Mesenchymal stem cell (in vitro differentiated cells and primary cell): ENCODE results near the gene ITGB8.

Experiments
- DNase-seq: peaks from one replicate; pipeline ENCODE4 v3.0.0-alpha.2; 2013
- H2AFZ ChIP-seq: one replicate; pipeline ENCODE4 v1.6.1; 2013; ENCODE audit warnings: low read depth, mild to moderate bottlenecking, control low read depth, inconsistent platforms, low read length, moderate library complexity
- H2AK5ac ChIP-seq: 2 replicates; pipeline ENCODE4 v1.6.1; 2013; ENCODE audit warnings: low read length, moderate library complexity, mild to moderate bottlenecking, inconsistent platforms; ENCODE audit not compliant: severe bottlenecking
- H2BK120ac ChIP-seq: one replicate; pipeline ENCODE4 v1.6.1; 2013; ENCODE audit warnings: low read depth, mild to moderate bottlenecking, inconsistent platforms, low read length, moderate library complexity
- H2BK12ac ChIP-seq, 2 experiments: one replicate each; pipeline ENCODE4 v1.6.1; 2013; ENCODE audit warnings: inconsistent platforms in 2 of 2, low read length in 2 of 2, mild to moderate bottlenecking in 2 of 2, moderate library complexity in 2 of 2, control low read depth in 1 of 2
- H2BK15ac ChIP-seq: one replicate; pipeline ENCODE4 v1.6.1; 2013; ENCODE audit warnings: mild to moderate bottlenecking, low read depth, inconsistent platforms; ENCODE audit not compliant: poor library complexity, severe bottlenecking
- H2BK5ac ChIP-seq: 2 replicates; pipeline ENCODE4 v1.6.1; 2013; ENCODE audit warnings: low read depth, mild to moderate bottlenecking, low read length, control low read depth, inconsistent platforms; ENCODE audit not compliant: poor library complexity, severe bottlenecking
- H3K14ac ChIP-seq, 2 experiments: one replicate each; pipeline ENCODE4 v1.6.1; 2013; ENCODE audit warnings: inconsistent platforms in 2 of 2, low read length in 2 of 2, control low read depth in 1 of 2, mild to moderate bottlenecking in 1 of 2, moderate library complexity in 1 of 2
- H3K18ac ChIP-seq, 2 experiments: one replicate each; pipeline ENCODE4 v1.6.1; 2013; ENCODE audit warnings: inconsistent platforms in 2 of 2, low read length in 2 of 2, control low read depth in 1 of 2, low read depth in 1 of 2, mild to moderate bottlenecking in 1 of 2
- H3K23ac ChIP-seq, 2 experiments: one replicate each; pipeline ENCODE4 v1.6.1; 2013; ENCODE audit warnings: inconsistent platforms in 2 of 2, low read length in 2 of 2, mild to moderate bottlenecking in 2 of 2, moderate library complexity in 2 of 2, control low read depth in 1 of 2
- H3K27ac ChIP-seq: 2 replicates; pipeline ENCODE4 v1.5.1; 2013; ENCODE audit warnings: mild to moderate bottlenecking, moderate library complexity, low read length, control low read depth, inconsistent platforms; ENCODE audit not compliant: poor library complexity, severe bottlenecking
- H3K27me3 ChIP-seq, 2 experiments: 2 replicates each; pipeline versions ENCODE4 v1.6.1 to v1.7.0; 2013; ENCODE audit warnings: low read length in 2 of 2, mild to moderate bottlenecking in 2 of 2, moderate library complexity in 2 of 2, control low read depth in 1 of 2, inconsistent platforms in 1 of 2; ENCODE audit not compliant: control insufficient read depth in 1 of 2, insufficient read depth in 1 of 2
- H3K36me3 ChIP-seq, 2 experiments: 2 replicates each; pipeline versions ENCODE4 v1.6.1 to v1.7.0; 2013; ENCODE audit warnings: low read length in 2 of 2, control low read depth in 1 of 2, inconsistent platforms in 1 of 2, low read depth in 1 of 2, mild to moderate bottlenecking in 1 of 2; ENCODE audit not compliant: insufficient read depth in 2 of 2, control insufficient read depth in 1 of 2
- H3K4ac ChIP-seq, 2 experiments: one replicate each; pipeline ENCODE4 v1.6.1; 2013; ENCODE audit warnings: inconsistent platforms in 2 of 2, low read length in 2 of 2, mild to moderate bottlenecking in 2 of 2, moderate library complexity in 2 of 2, control low read depth in 1 of 2, low read depth in 1 of 2
- H3K4me1 ChIP-seq: 2 replicates; pipeline ENCODE4 v1.6.1; 2013; ENCODE audit warnings: low read depth, low read length, control low read depth; ENCODE audit not compliant: control insufficient read depth, insufficient read depth
- H3K4me2 ChIP-seq: 2 replicates; pipeline ENCODE4 v1.6.1; 2013; ENCODE audit warnings: low read length, mild to moderate bottlenecking, inconsistent platforms; ENCODE audit not compliant: poor library complexity, severe bottlenecking
- H3K4me3 ChIP-seq, 2 experiments: 2 replicates each; pipeline versions ENCODE4 v1.5.1 to v1.7.0; 2013; ENCODE audit warnings: low read length in 2 of 2, mild to moderate bottlenecking in 2 of 2, control low read depth in 1 of 2, low read depth in 1 of 2; ENCODE audit not compliant: insufficient read depth in 1 of 2
- H3K79me1 ChIP-seq: replicated peaks from 2 replicates; pipeline ENCODE4 v1.6.1; 2013; ENCODE audit warnings: mild to moderate bottlenecking, control low read depth, low read length, inconsistent platforms; ENCODE audit not compliant: poor library complexity, severe bottlenecking
- H3K9ac ChIP-seq: 2 replicates; pipeline ENCODE4 v1.7.0; 2013; ENCODE audit warnings: mild to moderate bottlenecking, low read length, moderate library complexity
- H3K9me3 ChIP-seq: 2 replicates; pipeline ENCODE4 v1.7.0; 2013; ENCODE audit warnings: mild to moderate bottlenecking, low read length; ENCODE audit not compliant: control insufficient read depth
- H4K8ac ChIP-seq: one replicate; pipeline ENCODE4 v1.6.1; 2013; ENCODE audit warnings: inconsistent platforms, mild to moderate bottlenecking, low read length, moderate library complexity
- H4K91ac ChIP-seq: one replicate; pipeline ENCODE4 v1.6.1; 2013; ENCODE audit warnings: mild to moderate bottlenecking, low read length, inconsistent platforms
- WGBS: methylation state at CpG from one replicate; pipeline ENCODE4 v1.1.7; 2013; ENCODE audit warnings: mixed read lengths; 5-methylcytosine and 5-hydroxymethylcytosine counted together

The ITGB8 gene

DNA sequence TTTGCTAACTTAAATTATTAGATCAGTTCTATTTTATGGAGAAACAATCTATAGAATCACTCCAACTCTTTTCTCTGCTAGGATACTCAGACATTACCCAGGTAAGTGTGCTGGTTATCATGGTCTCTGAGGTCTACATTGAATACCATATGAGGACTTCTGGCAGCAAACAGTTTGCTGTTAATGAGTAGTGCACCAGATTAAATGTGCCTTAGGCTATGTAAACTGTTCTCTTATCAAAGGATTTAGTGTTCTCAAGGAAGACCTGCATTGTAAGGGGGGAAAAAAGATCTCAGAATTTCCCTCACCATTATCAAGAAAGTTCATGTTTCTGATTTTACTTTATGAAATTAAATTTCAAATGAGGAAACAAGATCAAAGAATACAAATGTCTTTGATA lies 107.5 kb downstream of the ITGB8 start:
- Histone ChIP-seq H3K27me3 (no peaks in the 10 kb centered on the region), H3K9me3 (no peaks in the 10 kb centered on the region), H2BK5ac (no peak overlapping the region), H3K23ac (no peak overlapping the region), H3K14ac (no peak overlapping the region), H3K4me2 (no peak overlapping the region), H2BK12ac (no peak overlapping the region), H2BK15ac (no peak overlapping the region), H3K36me3 (no peaks in the 10 kb centered on the region), H2AK5ac (no peak overlapping the region), H4K91ac (no peak overlapping the region), H3K9ac (no peak overlapping the region), H2BK120ac (no peak overlapping the region), H3K4me1 (peaks cover 2% of the 10 kb centered on the region), H3K4ac (no peak overlapping the region), H3K27ac (no peak overlapping the region), H3K79me1 (no peaks in the 10 kb centered on the region), H3K18ac (no peak overlapping the region), H4K8ac (no peak overlapping the region), H2AFZ (no peak overlapping the region), H3K4me3 (no peak overlapping the region)
- no peak for DNase-seq

GRCh38 chr7:20438694-20439376 lies 108.1 kb downstream of the ITGB8 start:
- Histone ChIP-seq H3K14ac (no peak overlapping the region), H4K91ac (no peak overlapping the region), H3K4me3 (no peak overlapping the region), H3K9ac (no peak overlapping the region), H2BK12ac (no peak overlapping the region), H3K9me3 (no peaks in the 10 kb centered on the region), H3K79me1 (no peaks in the 10 kb centered on the region), H3K18ac (no peak overlapping the region), H2BK15ac (no peak overlapping the region), H3K36me3 (no peaks in the 10 kb centered on the region), H3K4me2 (no peak overlapping the region), H2AK5ac (no peak overlapping the region), H2BK120ac (no peak overlapping the region), H3K4ac (no peak overlapping the region), H2AFZ (no peak overlapping the region), H2BK5ac (no peak overlapping the region), H4K8ac (no peak overlapping the region), H3K4me1 (peaks cover 4% of the 10 kb centered on the region), H3K23ac (no peak overlapping the region), H3K27me3 (no peaks in the 10 kb centered on the region), H3K27ac (no peak overlapping the region)
- no peak for DNase-seq
- WGBS: 90% methylated on average over 5 of the region's 7 CpGs

GRCh38 chr7:20439416-20440185 lies 108.9 kb downstream of the ITGB8 start:
- no peak overlapping the region for H2BK120ac ChIP-seq
- no peaks in the 10 kb centered on the region for H3K79me1 ChIP-seq
- H3K27ac ChIP-seq: no peak overlapping the region
- no peak overlapping the region for H4K8ac ChIP-seq
- 92% methylated on average over 10 of the region's 10 CpGs for WGBS
- H2AK5ac ChIP-seq: no peak overlapping the region
- DNase-seq: no peak
- no peak overlapping the region for H3K4ac ChIP-seq
- no peak overlapping the region for H2AFZ ChIP-seq
- no peaks in the 10 kb centered on the region for H3K36me3 ChIP-seq
- H3K4me2 ChIP-seq: no peak overlapping the region
- peak overlapping the region; percentile 40 for H4K91ac ChIP-seq
- H3K4me3 ChIP-seq: no peak overlapping the region
- H3K18ac ChIP-seq: no peak overlapping the region
- H3K4me1 ChIP-seq: peaks cover 4% of the 10 kb centered on the region
- no peak overlapping the region for H3K9ac ChIP-seq
- H3K27me3 ChIP-seq: no peaks in the 10 kb centered on the region
- no peak overlapping the region for H2BK15ac ChIP-seq
- no peak overlapping the region for H2BK12ac ChIP-seq
- H3K23ac ChIP-seq: no peak overlapping the region
- H3K9me3 ChIP-seq: no peaks in the 10 kb centered on the region
- no peak overlapping the region for H2BK5ac ChIP-seq
- H3K14ac ChIP-seq: no peak overlapping the region

GRCh38 chr7:20440472-20441105 lies 109.9 kb downstream of the ITGB8 start:
- no peak overlapping the region for H4K8ac ChIP-seq
- no peak overlapping the region for H3K4me3 ChIP-seq
- 71% methylated on average over 9 of the region's 9 CpGs for WGBS
- no peak overlapping the region for H3K23ac ChIP-seq
- peak; percentile 33 for DNase-seq
- no peak overlapping the region for H2AFZ ChIP-seq
- H3K4me2 ChIP-seq: no peak overlapping the region
- H3K9ac ChIP-seq: no peak overlapping the region
- H3K36me3 ChIP-seq: no peaks in the 10 kb centered on the region
- H2AK5ac ChIP-seq: no peak overlapping the region
- H3K4ac ChIP-seq: no peak overlapping the region
- no peaks in the 10 kb centered on the region for H3K79me1 ChIP-seq
- no peak overlapping the region for H3K18ac ChIP-seq
- H3K27me3 ChIP-seq: no peaks in the 10 kb centered on the region
- no peak overlapping the region for H3K14ac ChIP-seq
- no peak overlapping the region for H2BK5ac ChIP-seq
- H2BK12ac ChIP-seq: no peak overlapping the region
- H3K9me3 ChIP-seq: peaks cover 4% of the 10 kb centered on the region
- no peak overlapping the region for H2BK15ac ChIP-seq
- no peak overlapping the region for H4K91ac ChIP-seq
- no peak overlapping the region for H3K27ac ChIP-seq
- no peak overlapping the region for H2BK120ac ChIP-seq
- H3K4me1 ChIP-seq: peaks cover 4% of the 10 kb centered on the region
